Stimulated activated CD8-positive, alpha-beta memory T cell treated with anti-CD3 and anti-CD28 coated beads, Interleukin-12 subunit alpha, Interleukin-12 subunit beta, amount 100 ng/mL, for 4 hours (primary cell): ENCODE measurements around the gene QPRT.
"Not testable (repeated sequence)": the region's sequence is repeated elsewhere in the genome, so short reads cannot be mapped to it uniquely, and the experiment has no call there.

ENCODE experiments used
- DNase-seq: peaks from one replicate; pipeline ENCODE4 v3.0.0-alpha.2; 2020; ENCODE audit warnings: low read depth

QPRT gene

DNA sequence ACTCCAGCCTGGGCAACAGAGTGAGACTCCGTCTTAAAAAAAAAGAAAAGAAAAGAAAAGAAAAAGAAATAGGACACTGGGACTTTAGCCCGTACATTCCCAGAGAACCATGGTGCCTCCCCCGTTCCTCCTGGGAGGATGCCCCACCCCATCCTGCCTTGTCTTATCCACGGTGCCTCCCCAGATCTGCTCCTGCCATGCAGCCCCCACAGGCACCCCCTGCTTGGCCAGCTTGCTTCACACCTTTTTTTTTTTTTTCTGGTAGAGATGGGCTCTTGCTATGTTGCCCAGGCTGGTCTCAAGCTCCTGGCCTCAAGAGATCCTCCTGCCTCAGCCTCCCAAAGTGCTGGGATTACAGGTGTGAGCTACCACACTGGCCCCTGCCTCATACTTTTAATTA is 67.5 kb downstream of the QPRT start:
- not testable (repeated sequence) for DNase-seq
